OCI-LY7 (cell line): ENCODE data around the gene GPR32.

ENCODE experiments used
- CTCF ChIP-seq: fragments of 200-600 bp; sonication (generic); conservative IDR thresholded peaks from 2 replicates; pipeline ENCODE4 v1.5.1; 2014; ENCODE audit warnings: mild to moderate bottlenecking, antibody characterized with exemption, low read length, moderate library complexity, mixed read lengths
- EZH2phosphoT487 ChIP-seq: fragments of 200-600 bp; sonication (generic); IDR thresholded peaks from 2 replicates; pipeline ENCODE4 v1.6.1; 2018; ENCODE audit warnings: low read depth, borderline replicate concordance, mild to moderate bottlenecking, mixed run types, antibody characterized with exemption, low read length, moderate library complexity, mixed read lengths

GRCh38 chr19:50725911-50726230, 44.4 kb upstream of the GPR32 start:
- TF ChIP-seq CTCF (no peak), EZH2phosphoT487 (no peak)
